HK-2 (cell line): Measurements from ENCODE around the gene RHBDD1.

ENCODE experiments used
- DNase-seq: peaks from one replicate; pipeline ENCODE4 v3.0.0-alpha.2; 2018; ENCODE audit not compliant: unreplicated experiment

RHBDD1 gene

DNA sequence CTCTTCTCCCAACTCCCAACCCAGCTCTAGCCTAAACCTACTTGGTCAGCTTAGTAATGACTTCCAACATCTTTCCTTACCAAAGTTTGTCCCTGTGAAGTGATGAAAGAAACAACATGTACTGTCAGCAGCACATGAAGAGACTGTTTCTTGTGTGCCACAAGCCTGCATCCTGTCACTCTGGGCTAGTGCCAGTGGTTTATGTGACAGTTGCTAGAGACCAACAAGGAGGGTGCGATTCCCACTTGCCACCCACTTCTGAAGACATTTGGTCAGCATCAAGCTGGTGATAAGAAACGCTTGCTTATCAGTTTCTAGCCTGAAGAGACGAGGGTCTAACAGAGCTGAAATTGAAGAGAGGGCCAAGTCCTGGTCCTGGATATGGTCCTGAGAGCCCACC, 195.5 kb downstream of the RHBDD1 start:
- no peak for DNase-seq

DNA sequence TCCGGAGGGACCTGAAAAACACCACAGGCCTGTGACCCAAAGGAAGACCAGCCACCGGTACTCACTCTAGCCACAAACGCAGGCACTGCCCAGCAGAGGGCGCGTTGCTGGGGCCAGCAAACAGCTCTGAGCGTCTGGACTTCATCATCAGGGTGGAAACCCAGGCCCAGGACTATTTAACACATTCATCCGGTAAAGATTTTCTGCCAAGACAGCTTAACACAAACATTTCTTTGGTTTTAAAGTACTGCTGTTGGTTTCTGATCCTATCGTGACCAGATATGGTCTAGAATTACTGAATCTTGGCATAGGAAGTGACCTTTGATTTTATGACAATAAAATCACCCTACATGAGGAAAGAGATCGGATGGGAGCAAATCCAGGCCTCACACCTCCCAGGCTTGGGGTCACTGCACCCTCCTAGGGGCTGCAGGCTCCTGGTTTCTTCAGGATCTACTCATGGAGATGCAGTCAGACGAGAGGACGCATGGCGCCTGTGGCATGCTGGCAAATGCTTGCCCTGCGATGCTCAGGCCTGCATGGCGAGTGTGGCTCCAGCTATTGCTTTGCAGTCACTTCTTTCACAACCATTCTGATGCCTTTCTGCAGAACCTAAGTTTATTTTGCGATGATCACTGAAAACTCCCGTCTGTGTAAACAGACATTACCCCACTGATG, 197.8 kb downstream of the RHBDD1 start:
- peak; percentile 17 for DNase-seq

DNA sequence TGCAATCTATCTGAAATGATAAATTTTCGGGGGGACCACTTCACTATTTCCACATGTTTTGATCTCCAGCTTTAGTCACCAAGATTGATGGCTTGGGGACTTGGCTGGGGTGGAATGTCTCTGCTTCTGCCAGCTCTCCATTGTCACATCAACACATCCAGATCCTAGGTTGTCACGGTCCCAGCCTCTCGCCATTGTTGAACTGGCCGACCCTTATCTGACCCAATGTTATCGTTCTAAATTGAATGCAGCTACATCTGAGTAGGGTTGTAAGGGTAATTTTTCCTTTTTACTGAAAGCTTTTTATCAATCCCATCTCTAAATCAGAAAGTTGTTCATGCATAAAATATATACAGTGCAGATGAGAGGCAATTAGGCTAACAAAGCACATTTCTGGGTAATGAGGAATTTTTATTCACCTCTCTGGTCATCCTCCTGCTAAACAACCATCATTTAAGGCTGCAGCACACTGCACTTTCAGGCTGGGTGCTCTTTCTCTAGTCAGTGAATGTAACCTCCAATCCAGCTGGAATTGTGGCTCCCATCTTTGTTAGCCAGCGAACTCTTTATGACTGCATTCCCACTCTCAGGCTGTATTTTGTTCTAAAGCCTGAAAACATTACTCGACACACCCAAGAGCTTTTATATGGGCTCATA, 200.0 kb downstream of the RHBDD1 start:
- no peak for DNase-seq

DNA sequence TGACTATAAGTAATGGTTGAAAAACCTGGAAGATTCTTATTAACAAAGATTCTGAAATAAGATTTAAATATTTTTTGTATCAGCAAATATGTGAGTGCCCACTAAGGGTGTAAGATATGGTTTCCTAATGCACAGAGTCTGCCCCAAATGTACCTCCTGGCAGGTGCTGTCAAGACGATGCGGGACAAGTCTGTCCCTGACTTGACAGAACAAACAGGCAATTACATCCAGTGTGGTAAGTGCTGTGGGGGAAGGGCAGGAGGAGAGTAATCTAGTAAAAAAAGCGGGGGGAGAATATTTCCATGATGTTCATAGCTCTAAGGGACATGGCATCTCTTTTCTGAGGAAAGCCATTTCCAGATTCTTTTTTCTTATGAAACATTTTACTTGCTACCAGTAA, 200.7 kb downstream of the RHBDD1 start:
- DNase-seq: no peak

DNA sequence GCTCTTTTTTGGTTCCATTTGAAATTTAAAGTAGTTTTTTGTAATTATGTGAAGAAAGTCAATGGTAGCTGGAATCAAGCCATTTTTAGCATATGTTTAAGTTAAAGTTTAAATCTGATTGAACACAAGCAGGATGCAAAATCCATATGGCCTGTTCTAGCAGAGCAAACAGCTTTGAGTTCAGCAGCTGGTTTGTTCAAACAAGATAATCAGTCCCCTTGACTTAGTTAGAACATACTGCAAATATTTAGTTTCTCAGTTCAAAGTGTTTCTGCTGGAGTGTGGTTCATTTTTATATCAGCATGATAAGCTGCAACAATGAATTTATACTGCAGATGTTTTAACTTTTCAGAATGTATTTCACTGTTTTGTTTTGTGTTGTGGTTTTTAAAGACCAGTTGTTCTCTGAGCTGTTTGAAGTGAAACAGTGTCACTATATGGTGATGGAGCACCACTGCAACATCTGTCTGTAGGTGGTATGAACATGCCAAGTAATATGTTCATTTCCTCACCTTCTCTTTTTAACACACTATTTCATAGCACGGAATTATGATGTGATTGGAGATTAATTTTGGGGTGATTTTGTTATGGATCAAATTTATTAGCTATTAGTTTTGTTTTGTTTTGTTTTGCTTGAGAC, 202.8 kb downstream of the RHBDD1 start:
- DNase-seq: no peak

DNA sequence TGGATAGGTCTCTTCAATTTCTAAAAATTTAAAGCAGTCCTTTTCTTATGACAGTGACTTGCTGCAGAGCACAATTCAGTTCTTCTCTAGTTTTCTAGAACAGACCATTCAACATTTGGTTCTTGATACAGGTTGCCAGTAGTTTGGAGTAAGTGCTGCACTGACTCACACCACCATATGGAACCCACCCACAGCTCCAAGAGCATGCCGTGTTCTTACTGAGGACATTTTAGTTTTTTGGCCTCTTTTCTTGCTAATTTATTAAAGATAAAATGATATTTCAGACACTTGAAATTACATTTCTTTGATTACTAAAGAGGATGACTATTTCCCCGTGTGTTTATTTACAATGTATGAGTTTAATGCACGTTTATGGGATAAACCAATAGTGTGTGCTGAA, 208.1 kb downstream of the RHBDD1 start:
- DNase-seq: no peak
